Stomach (tissue), 4 donors: ENCODE data around the gene NCK2.

Source experiments
- CTCF ChIP-seq, 7 experiments: fragments of 450-650 bp in 4 of 7; fragments of 200-600 bp in 3 of 7; sonication (generic) in 3 of 7; IDR thresholded peaks; one replicate each; pipeline ENCODE4 v1.5.1; 2016 to 2019; ENCODE audit warnings: antibody characterized with exemption in 7 of 7, control low read depth in 2 of 7, mild to moderate bottlenecking in 1 of 7
- POLR2A ChIP-seq, 4 donors: fragments of 450-650 bp; IDR thresholded peaks; one replicate each; pipeline ENCODE4 v1.6.1; 2016; ENCODE audit warnings: antibody characterized with exemption in 4 of 4, control low read depth in 2 of 4, mild to moderate bottlenecking in 1 of 4, moderate library complexity in 1 of 4
- POLR2AphosphoS5 ChIP-seq, 3 donors: sonication (generic); formaldehyde crosslinking; IDR thresholded peaks; one replicate each; pipeline ENCODE4 v1.6.1; 2016; ENCODE audit warnings: antibody characterized with exemption in 3 of 3

DNA sequence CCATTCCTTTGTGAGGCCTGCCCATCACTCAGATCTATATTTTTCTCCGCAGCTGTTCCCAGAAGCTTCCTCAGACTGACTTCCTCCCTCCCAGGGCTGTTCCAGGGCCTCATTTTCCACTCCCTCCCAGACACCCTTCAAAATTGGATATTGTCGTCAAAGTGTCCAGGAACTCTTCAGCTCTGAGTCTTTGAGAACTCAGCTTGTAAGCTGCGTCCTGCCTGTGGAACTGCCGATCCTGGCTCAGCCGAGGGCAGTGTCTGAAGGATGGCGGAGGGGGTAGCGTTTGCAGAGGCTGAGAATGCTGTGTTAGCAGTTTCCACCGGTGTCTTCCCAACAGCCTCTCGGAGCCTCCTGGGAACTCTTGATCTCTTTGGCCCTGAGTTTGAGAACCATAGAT is 27.1 kb downstream of the NCK2 start:
- no peak for TF ChIP-seq CTCF (IDR thresholded peaks at IDR 0.05)
- no peak for TF ChIP-seq POLR2A (IDR thresholded peaks at IDR 0.05)
- TF ChIP-seq POLR2AphosphoS5 (IDR thresholded peaks at IDR 0.05), result no peak
